NCI-H1417 (cell line): ENCODE data around the gene PGM5.
"Not testable (repeated sequence)": the region's sequence is repeated elsewhere in the genome, so short reads cannot be mapped to it uniquely, and the experiment has no call there.

ENCODE experiments used
- DNase-seq, 3 experiments: peaks; one replicate each; lab custom pipeline; 2025; lab: John Stamatoyannopoulos, UW

PGM5 gene

GRCh38 chr9:68356380-68357118 lies at the start of gene PGM5:
Gene PGM5 (plus strand): TSS chr9:68356611. CDS start chr9:68357128, 517 bp downstream.
- DNase-seq, result not testable (repeated sequence)

DNA sequence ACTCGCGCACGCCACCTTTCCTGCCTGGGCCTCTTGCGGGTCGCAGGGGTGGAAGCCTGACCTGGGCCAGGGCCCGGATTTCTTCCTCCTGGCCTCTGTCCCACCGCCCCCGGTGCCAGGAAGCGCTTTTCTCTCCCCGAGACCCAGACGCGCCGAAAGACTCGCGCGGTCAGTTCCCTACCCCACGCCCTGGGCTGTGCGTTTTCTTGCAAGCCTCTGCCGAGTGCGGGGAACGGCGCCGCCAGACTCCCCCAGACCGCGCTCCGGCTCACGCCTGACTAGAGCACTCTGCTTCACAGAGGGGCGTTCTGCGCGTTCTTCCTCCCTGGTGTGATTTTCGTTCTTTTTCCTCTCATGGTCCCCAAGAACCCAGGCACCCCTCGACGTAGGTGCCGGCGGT lies 49.3 kb upstream of the PGM5 start:
- not testable (repeated sequence) for DNase-seq

- DNase-seq, result not testable (repeated sequence)
These were observed 48.8 kb upstream of the PGM5 start for GRCh38 chr9:68307654-68308053.

- DNase-seq, result not testable (repeated sequence)
These were observed 45.2 kb upstream of the PGM5 start for GRCh38 chr9:68311208-68311607.

GRCh38 chr9:68318209-68318608 lies 38.2 kb upstream of the PGM5 start:
- not testable (repeated sequence) for DNase-seq

GRCh38 chr9:68323749-68324148 lies 32.7 kb upstream of the PGM5 start:
- not testable (repeated sequence) for DNase-seq

DNA sequence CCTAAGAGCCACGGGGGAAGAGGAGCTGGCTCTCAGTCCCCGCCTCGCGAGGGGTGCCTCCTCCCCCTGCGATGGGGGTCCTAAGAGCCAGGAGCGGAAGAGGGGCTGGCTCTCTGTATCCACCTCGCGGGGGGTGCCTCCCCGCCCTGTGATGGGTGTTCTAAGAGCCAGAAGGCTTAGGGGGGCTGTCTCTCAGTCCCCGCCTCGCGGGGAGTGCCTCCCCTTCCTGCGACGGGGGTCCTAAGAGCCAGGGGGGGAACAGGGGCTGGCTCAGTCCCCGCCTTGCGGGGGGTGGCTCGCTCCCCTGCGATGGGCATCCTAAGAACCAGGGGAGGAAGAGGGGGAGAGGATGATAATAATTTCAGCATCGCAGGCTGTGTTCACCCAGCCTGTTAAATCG lies 31.9 kb upstream of the PGM5 start:
- DNase-seq, result not testable (repeated sequence)

DNA sequence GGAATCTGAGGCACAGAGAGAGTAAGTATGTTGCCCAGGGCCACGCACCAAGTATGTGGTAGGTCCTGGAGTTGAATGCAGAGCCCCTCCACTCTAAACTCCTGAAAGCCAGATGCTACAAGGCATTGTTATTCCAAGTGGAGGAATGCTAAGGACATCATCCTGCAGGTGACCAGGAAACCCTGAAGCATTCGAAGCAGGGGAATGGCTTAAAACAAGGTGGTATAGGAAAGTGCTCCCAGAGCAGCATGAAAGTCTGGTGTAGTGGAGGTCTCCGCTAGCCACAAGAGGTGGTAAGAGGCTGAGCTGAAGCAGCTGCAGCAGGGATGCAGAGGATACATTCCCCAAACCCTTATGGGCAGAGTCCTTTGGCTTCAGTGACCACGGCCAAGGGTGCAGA lies 27.3 kb upstream of the PGM5 start:
- DNase-seq, result not testable (repeated sequence)

DNA sequence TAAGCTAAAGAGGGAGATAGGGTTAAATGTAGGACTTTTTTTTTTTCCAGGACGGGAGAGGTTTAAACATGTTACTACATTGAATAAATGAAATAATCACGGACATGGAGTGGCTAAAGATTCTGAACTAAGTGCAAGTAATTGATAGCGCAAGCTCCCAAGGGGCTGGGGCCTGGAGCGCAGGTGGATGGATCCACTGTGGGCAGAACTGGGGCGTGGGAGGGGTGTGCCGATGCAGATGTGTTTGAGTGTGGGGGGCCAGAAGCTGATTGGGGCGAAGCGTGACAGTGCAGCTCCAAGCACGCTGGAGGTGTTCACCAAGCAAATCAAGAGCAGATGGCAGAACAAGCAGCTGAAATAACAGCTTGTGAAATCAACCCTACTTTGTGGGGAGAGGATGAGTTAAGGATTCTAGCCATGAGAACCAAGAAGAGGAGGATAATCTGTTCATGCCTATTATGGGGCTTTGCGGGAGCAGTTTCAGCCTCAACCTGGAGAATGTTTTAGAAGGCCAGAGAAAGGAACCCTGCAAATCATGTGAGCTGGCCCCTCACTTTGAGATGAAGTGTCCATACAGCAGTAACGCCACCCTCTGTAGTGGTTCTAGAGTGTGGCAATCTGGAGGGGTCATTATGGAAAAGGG lies 25.8 kb upstream of the PGM5 start:
- not testable (repeated sequence) for DNase-seq

- not testable (repeated sequence) for DNase-seq
These were observed 24.3 kb upstream of the PGM5 start for GRCh38 chr9:68332122-68332521.

DNA sequence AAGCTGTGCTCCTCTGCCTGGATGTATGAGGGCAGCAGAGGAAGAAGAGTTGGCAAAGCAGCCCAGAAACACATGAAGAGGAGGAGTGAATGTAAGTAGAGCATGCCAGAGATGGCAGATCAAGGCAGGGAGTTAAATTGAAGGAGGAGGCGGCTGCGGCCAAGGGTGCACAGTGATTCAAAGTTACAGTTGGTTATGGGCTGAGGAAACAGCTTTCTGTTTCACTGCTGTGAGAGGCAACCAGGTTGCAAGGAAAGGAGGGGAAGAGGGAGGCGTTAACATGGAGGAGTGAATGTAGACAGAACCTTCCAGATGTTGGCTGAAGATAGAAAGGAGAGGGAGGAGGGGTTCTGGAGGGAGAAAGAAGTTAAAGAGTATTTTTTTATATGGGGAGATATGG lies 20.5 kb upstream of the PGM5 start:
- not testable (repeated sequence) for DNase-seq

DNA sequence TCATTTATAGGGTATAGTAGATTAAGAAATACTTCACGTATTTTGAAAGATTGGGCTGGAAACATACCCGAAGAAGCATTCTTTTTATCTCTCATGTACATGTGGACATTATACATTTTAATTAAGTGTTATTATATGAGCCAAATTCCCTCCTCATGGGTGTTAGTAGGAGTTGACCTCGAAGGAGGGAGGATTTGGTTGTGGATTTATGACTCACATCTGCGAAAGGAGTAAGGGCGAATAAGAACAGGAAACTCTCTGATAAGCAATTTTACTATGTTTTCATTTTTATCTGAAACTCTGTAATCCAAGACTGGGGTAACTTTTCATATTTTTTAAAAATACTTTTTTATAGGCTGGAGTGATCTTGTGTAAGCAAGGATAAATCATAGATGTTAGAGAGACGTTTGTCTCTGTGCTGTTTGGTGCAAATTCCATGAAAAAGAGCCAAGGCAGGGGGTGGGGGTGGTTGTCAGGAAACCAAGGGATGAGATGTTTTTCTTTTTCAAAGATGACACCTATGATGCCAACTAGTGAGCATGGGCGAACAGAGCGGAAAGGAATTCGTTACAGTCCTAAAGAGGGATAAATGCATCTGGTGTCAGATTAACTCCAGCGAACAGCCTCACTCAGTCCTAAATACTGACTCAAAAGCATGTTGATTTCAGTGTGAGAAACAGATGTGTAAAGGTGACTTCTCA lies 19.6 kb upstream of the PGM5 start:
- not testable (repeated sequence) for DNase-seq

GRCh38 chr9:68338000-68338399 lies 18.4 kb upstream of the PGM5 start:
- not testable (repeated sequence) for DNase-seq

- DNase-seq, result not testable (repeated sequence)
These were observed 14.0 kb upstream of the PGM5 start for GRCh38 chr9:68342265-68343025.

DNA sequence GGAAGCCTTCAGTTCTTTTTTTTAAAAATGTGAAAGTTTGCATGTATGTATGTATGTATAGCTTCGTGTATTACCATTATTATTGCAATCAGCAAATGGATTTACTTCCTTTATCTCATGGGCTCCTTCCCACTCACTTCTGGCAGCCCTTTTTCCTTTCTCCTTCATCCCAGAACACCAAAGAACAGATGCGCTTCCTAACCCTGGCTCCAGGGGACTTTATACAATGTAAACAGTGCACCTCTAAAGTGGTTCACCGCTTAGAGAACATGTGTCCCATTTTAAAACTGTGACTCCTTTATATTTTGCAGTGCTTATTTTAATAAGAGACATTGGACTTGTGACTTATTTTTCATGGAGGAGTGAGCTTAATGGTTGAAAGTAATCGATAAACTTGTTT lies 13.2 kb upstream of the PGM5 start:
- not testable (repeated sequence) for DNase-seq

- not testable (repeated sequence) for DNase-seq
These were observed 12.4 kb upstream of the PGM5 start for GRCh38 chr9:68343992-68344391.

- not testable (repeated sequence) for DNase-seq
These were observed 4.7 kb upstream of the PGM5 start for GRCh38 chr9:68351689-68352088.

GRCh38 chr9:68355993-68356379 lies 425 bp upstream of the PGM5 start:
- DNase-seq, result not testable (repeated sequence)

DNA sequence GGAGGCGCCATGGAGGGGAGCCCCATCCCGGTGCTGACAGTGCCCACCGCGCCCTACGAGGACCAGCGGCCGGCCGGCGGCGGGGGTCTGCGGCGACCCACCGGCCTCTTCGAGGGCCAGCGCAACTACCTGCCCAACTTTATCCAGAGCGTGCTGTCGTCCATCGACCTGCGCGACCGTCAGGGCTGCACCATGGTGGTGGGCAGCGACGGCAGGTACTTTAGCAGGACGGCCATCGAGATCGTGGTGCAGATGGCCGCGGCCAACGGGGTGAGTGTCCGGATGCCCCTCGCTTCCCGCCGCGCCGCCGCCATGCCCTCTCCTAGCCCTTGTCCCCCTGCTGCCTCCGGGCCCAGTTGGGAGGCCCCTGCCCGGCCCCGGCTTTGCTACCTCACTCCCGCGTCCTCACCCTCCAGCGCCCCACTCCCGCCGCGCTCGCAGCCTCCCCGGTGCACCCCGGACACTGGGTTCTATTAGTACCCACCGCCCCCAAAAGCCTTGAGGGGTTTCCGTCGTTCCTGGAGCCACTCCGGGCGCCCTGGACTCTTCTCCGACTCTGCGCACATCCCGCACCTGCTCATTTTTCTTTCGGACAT lies 806 bp downstream of the PGM5 start:
- DNase-seq, result not testable (repeated sequence)

DNA sequence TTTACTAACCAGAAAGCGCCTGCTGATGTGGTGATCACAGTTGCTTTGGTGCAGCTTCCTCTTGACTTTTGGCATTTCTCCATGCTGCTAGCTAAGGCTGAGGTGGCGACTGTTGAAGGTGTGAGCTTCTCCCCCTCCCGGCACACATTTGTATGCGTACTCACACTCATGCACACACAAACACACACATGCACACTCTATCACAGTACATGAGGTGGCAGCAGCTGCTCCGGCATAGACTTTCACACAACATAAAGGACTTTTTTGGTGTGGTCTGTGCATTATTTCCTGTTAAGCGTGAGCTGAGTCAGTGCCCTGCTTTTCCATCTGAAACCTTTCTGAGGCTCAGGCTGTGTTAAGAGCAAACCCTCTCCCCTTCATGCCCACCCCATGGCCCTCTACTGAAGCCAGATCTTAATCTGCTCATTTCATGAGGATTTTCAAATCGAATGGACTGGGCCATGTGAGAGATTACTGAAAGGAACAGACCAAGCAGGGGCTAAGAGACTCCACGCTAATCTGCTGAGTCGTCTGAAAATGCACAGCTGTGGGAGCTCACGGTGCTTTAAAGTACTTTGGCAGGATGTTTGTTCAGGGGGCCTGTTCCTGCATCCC lies 10.6 kb downstream of the PGM5 start:
- not testable (repeated sequence) for DNase-seq

GRCh38 chr9:68375789-68376188 lies 19.4 kb downstream of the PGM5 start:
- not testable (repeated sequence) for DNase-seq
